ENCODE results near the gene DUSP5.
A peak's percentile ranks its signal among the peaks of the same experiment; 100 is the strongest.

The DUSP5 gene

DNA sequence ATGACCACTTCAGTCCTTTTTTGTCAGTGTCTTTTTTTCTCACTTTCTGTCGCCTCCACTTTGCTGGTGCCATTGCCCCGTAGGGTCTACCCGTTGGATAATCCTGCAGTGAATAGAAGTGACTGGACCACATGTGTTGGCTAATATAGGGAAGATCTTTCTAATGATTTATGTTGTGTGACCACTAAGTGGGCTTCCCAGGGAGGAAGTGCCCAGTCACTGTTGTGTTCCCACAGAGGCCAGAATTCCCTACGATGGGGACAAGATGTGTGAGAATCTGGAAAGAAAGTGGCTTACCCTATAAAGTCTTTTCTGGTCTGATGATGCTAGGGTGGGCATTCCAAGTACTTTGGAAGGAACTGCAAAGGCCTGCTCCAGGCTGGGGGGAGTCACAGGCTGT lies 41.4 kb downstream of the DUSP5 start:
- POLR2A ChIA-PET, result interaction anchor here (0.6 kb wide), 1 partner anchor 148 kb away, joined by 3 read pairs; no protein-coding TSS in a partner anchor
- Histone ChIP-seq H3K4me3 (ENCODE audit: low read depth, low read length) (no peak overlapping the region), H3K4me1 (ENCODE audit: control insufficient read depth, insufficient read depth, low read length) (peaks cover 14% of the 10 kb centered on the region), H3K27ac (ENCODE audit: extremely low read depth, low read depth, low read length) (no peak overlapping the region; the same call in 1 of the 2 replicates), H3K9me3 (ENCODE audit: control insufficient read depth, insufficient read depth, low read depth, low read length) (no peaks in the 10 kb centered on the region), H3K36me3 (ENCODE audit: control insufficient read depth in 2 of 2, insufficient read depth in 1 of 2, low read length in 2 of 2) (no peaks in the 10 kb centered on the region)
- CTCF ChIA-PET, result interaction anchor here (0.5 to 1.7 kb wide), 2 partner anchors 31 to 185 kb away, joined by 3 to 4 read pairs; no protein-coding TSS in a partner anchor
- no peak for TF ChIP-seq ZNF302 (tag by site-specific recombination; IDR thresholded peaks at IDR 0.05; ENCODE audit: low read depth)
- TF ChIP-seq ZNF843 (tag by site-specific recombination; IDR thresholded peaks at IDR 0.05), result no peak
- TF ChIP-seq ZNF623 (tag by site-specific recombination; IDR thresholded peaks at IDR 0.05), result no peak
- no peak for TF ChIP-seq ZNF639 (tag by site-specific recombination; IDR thresholded peaks at IDR 0.05)
- no peak for TF ChIP-seq ZNF585B (tag by site-specific recombination; IDR thresholded peaks at IDR 0.05)
- TF ChIP-seq ZNF211 (tag by site-specific recombination; IDR thresholded peaks at IDR 0.05; ENCODE audit: low read depth), result no peak
- TF ChIP-seq YY2 (tag by site-specific recombination; IDR thresholded peaks at IDR 0.05), result no peak
- no peak for TF ChIP-seq ZNF121 (tag by site-specific recombination; IDR thresholded peaks at IDR 0.05)
- TF ChIP-seq ZSCAN5A (tag by site-specific recombination; IDR thresholded peaks at IDR 0.05), result no peak
- no peak for TF ChIP-seq KLF1 (tag by site-specific recombination; IDR thresholded peaks at IDR 0.05)
- TF ChIP-seq OVOL3 (tag by site-specific recombination; IDR thresholded peaks at IDR 0.05), result no peak
- no peak for TF ChIP-seq KLF16 (tag by site-specific recombination; IDR thresholded peaks at IDR 0.05)
- no peak for TF ChIP-seq FEZF1 (tag by site-specific recombination; IDR thresholded peaks at IDR 0.05)
- TF ChIP-seq ZFP69B (tag by site-specific recombination; IDR thresholded peaks at IDR 0.05), result no peak
- TF ChIP-seq ZNF280C (tag by site-specific recombination; IDR thresholded peaks at IDR 0.05), result no peak
- TF ChIP-seq, protein P1, sequence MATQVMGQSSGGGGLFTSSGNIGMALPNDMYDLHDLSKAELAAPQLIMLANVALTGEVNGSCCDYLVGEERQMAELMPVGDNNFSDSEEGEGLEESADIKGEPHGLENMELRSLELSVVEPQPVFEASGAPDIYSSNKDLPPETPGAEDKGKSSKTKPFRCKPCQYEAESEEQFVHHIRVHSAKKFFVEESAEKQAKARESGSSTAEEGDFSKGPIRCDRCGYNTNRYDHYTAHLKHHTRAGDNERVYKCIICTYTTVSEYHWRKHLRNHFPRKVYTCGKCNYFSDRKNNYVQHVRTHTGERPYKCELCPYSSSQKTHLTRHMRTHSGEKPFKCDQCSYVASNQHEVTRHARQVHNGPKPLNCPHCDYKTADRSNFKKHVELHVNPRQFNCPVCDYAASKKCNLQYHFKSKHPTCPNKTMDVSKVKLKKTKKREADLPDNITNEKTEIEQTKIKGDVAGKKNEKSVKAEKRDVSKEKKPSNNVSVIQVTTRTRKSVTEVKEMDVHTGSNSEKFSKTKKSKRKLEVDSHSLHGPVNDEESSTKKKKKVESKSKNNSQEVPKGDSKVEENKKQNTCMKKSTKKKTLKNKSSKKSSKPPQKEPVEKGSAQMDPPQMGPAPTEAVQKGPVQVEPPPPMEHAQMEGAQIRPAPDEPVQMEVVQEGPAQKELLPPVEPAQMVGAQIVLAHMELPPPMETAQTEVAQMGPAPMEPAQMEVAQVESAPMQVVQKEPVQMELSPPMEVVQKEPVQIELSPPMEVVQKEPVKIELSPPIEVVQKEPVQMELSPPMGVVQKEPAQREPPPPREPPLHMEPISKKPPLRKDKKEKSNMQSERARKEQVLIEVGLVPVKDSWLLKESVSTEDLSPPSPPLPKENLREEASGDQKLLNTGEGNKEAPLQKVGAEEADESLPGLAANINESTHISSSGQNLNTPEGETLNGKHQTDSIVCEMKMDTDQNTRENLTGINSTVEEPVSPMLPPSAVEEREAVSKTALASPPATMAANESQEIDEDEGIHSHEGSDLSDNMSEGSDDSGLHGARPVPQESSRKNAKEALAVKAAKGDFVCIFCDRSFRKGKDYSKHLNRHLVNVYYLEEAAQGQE (tag by site-specific recombination; IDR thresholded peaks at IDR 0.05), result no peak
- no peak for TF ChIP-seq ZFP3 (tag by site-specific recombination; IDR thresholded peaks at IDR 0.05; ENCODE audit: low read depth)

DNA sequence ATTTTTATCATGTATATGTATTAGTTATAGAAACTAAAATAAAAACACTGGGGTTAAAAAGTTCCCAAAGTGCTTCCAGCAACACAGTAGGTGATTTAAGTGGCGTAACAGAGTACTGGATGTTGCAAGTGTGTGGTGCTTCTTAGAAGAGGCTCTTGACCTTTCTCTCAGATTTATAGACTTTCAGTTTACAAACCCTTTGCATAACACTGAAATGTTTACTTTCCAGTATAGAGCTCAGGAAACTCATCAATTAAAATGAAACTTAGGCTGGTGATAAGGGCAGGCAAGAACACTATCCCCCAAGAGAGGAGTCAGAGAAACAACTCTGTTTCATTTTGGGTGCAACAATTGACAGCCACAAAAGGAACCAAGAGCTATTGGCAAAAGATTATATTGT lies 42.3 kb downstream of the DUSP5 start:
- Histone ChIP-seq H3K4me1 (ENCODE audit: control insufficient read depth, insufficient read depth, low read length) (peaks cover 14% of the 10 kb centered on the region), H3K36me3 (ENCODE audit: control insufficient read depth in 2 of 2, insufficient read depth in 1 of 2, low read length in 2 of 2) (no peaks in the 10 kb centered on the region), H3K4me3 (ENCODE audit: low read depth, low read length) (no peak overlapping the region), H3K27ac (ENCODE audit: extremely low read depth, low read depth, low read length) (no peak overlapping the region), H3K9me3 (ENCODE audit: control insufficient read depth, insufficient read depth, low read depth, low read length) (no peaks in the 10 kb centered on the region)
- POLR2A ChIA-PET, result interaction anchor here (0.6 kb wide), 1 partner anchor 149 kb away, joined by 3 read pairs; no protein-coding TSS in a partner anchor
- CTCF ChIA-PET, result interaction anchor here (0.6 to 1.7 kb wide), 3 partner anchors 9 to 186 kb away, joined by 3 to 4 read pairs (median 4); no protein-coding TSS in a partner anchor
- TF ChIP-seq ZNF837 (tag by site-specific recombination; IDR thresholded peaks at IDR 0.05) (no peak), ZSCAN16 (tag by site-specific recombination; IDR thresholded peaks at IDR 0.05) (0 out of 2 replicates have a peak, but pooled peaks have one; percentile 31), ZNF148 (tag by site-specific recombination; IDR thresholded peaks at IDR 0.05; ENCODE audit: borderline replicate concordance) (no peak), ZNF138 (tag by site-specific recombination; IDR thresholded peaks at IDR 0.05; ENCODE audit: borderline replicate concordance) (no peak), ZNF184 (tag by site-specific recombination; IDR thresholded peaks at IDR 0.05) (no peak)
- TF ChIP-seq, protein P2, sequence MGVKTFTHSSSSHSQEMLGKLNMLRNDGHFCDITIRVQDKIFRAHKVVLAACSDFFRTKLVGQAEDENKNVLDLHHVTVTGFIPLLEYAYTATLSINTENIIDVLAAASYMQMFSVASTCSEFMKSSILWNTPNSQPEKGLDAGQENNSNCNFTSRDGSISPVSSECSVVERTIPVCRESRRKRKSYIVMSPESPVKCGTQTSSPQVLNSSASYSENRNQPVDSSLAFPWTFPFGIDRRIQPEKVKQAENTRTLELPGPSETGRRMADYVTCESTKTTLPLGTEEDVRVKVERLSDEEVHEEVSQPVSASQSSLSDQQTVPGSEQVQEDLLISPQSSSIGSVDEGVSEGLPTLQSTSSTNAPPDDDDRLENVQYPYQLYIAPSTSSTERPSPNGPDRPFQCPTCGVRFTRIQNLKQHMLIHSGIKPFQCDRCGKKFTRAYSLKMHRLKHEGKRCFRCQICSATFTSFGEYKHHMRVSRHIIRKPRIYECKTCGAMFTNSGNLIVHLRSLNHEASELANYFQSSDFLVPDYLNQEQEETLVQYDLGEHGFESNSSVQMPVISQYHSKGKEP (tag by site-specific recombination; IDR thresholded peaks at IDR 0.05), result peak; percentile 63
